ENCODE measurements around the gene BCAP29. TPM values are rescaled to one million over a fixed set of nuclear protein-coding genes. Genes with fewer than 3 reads are reported as not detected.

BCAP29 gene
- total RNA-seq, 4 donors from 2014 or later = 36.9 to 107 (median 64.3) TPM

DNA sequence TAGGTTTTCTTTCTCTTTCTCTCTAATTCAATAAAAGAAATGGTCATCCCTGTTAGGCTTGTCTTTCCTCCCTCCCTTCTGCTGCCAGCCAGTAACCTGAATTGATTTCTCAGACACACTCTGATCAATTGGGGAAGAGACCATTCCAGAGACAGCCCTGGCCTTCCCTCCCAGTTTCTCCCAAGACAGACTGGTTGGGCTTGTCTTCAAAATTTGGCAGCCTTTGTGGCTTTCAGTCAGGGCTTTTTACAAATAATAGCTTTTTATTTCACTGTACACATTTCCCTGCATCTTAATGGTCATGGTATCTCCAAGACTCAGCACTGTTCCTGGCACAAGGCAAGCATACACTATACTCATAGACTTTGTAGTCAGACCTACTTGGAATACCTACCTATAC is 33.9 kb downstream of the BCAP29 start:
- H3K4me3 ChIP-seq = no peak overlapping the region
- H3K9me3 ChIP-seq = no peaks in the 10 kb centered on the region
- H3K36me3 ChIP-seq = peaks cover 30% of the 10 kb centered on the region
- TF ChIP-seq EP300 (IDR thresholded peaks at IDR 0.05) (no peak), POLR2A (IDR thresholded peaks at IDR 0.05) (no peak), POLR2AphosphoS5 (IDR thresholded peaks at IDR 0.05) (no peak)
- no peak overlapping the region for H3K27ac ChIP-seq
- no peaks in the 10 kb centered on the region for H3K27me3 ChIP-seq
- peaks cover 4% of the 10 kb centered on the region for H3K4me1 ChIP-seq
- no peak for DNase-seq (ENCODE audit: low spot score in 2 of 2)

DNA sequence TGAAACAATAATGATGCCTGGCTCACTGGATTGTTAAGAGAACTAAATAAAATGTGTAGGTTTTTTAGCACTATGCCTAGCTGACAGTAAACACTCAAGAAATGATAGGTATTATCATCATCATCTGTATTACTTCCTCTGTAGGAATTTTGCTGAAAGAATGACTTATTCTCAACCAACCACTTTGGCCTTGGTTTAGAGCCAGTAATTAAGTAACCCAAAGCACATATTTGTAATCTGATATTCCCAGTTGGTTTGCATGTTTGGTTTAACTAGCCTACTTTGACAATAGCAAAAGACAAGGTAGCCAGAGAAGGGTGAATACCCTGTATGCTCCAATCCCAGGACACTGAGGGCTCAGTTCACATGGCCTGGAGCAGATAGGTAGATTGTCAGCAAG is 34.4 kb downstream of the BCAP29 start:
- H3K4me1 ChIP-seq = peaks cover 4% of the 10 kb centered on the region
- no peak for DNase-seq (ENCODE audit: low spot score in 2 of 2)
- H3K27ac ChIP-seq = no peak overlapping the region
- H3K9me3 ChIP-seq = no peaks in the 10 kb centered on the region
- H3K4me3 ChIP-seq = no peak overlapping the region
- H3K36me3 ChIP-seq = peaks cover 30% of the 10 kb centered on the region
- TF ChIP-seq POLR2A (IDR thresholded peaks at IDR 0.05) (no peak), POLR2AphosphoS5 (IDR thresholded peaks at IDR 0.05) (no peak), EP300 (IDR thresholded peaks at IDR 0.05) (no peak)
- TF ChIP-seq, protein P1, sequence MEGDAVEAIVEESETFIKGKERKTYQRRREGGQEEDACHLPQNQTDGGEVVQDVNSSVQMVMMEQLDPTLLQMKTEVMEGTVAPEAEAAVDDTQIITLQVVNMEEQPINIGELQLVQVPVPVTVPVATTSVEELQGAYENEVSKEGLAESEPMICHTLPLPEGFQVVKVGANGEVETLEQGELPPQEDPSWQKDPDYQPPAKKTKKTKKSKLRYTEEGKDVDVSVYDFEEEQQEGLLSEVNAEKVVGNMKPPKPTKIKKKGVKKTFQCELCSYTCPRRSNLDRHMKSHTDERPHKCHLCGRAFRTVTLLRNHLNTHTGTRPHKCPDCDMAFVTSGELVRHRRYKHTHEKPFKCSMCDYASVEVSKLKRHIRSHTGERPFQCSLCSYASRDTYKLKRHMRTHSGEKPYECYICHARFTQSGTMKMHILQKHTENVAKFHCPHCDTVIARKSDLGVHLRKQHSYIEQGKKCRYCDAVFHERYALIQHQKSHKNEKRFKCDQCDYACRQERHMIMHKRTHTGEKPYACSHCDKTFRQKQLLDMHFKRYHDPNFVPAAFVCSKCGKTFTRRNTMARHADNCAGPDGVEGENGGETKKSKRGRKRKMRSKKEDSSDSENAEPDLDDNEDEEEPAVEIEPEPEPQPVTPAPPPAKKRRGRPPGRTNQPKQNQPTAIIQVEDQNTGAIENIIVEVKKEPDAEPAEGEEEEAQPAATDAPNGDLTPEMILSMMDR (IDR thresholded peaks at IDR 0.05) = no peak
- H3K27me3 ChIP-seq = no peaks in the 10 kb centered on the region

- Histone ChIP-seq H3K4me1 (no peaks in the 10 kb centered on the region), H3K36me3 (peaks cover 43% of the 10 kb centered on the region), H3K9me3 (no peaks in the 10 kb centered on the region), H3K4me3 (no peak overlapping the region), H3K27me3 (no peaks in the 10 kb centered on the region), H3K27ac (no peak overlapping the region)
- WGBS = 99% methylated on average over 4 of the region's 4 CpGs
- DNase-seq (ENCODE audit: low spot score in 2 of 2) = no peak
- TF ChIP-seq EP300 (IDR thresholded peaks at IDR 0.05) (no peak), POLR2A (IDR thresholded peaks at IDR 0.05) (no peak), POLR2AphosphoS5 (IDR thresholded peaks at IDR 0.05) (no peak)
- TF ChIP-seq, protein P1 (IDR thresholded peaks at IDR 0.05) = no peak
These were observed 36.0 kb downstream of the BCAP29 start for GRCh38 chr7:107615910-107616680.

GRCh38 chr7:107622429-107622828 is 42.4 kb downstream of the BCAP29 start:
- Histone ChIP-seq H3K9me3 (no peaks in the 10 kb centered on the region), H3K4me3 (no peak overlapping the region), H3K4me1 (no peaks in the 10 kb centered on the region), H3K27ac (no peak overlapping the region), H3K27me3 (no peaks in the 10 kb centered on the region), H3K36me3 (peaks cover 21% of the 10 kb centered on the region)
- DNase-seq (ENCODE audit: low spot score in 2 of 2) = no peak
- 68% methylated on average over 1 of the region's 1 CpG for WGBS
- no peak for TF ChIP-seq EP300 (IDR thresholded peaks at IDR 0.05)
- no peak for TF ChIP-seq POLR2AphosphoS5 (IDR thresholded peaks at IDR 0.05)
- TF ChIP-seq POLR2A (IDR thresholded peaks at IDR 0.05) = no peak
- TF ChIP-seq, protein P1 (IDR thresholded peaks at IDR 0.05) = no peak

- no peak for TF ChIP-seq POLR2AphosphoS5 (IDR thresholded peaks at IDR 0.05)
- TF ChIP-seq EP300 (IDR thresholded peaks at IDR 0.05) = no peak
- no peak for TF ChIP-seq POLR2A (IDR thresholded peaks at IDR 0.05)
- TF ChIP-seq, protein P1 (IDR thresholded peaks at IDR 0.05) = no peak
- DNase-seq (ENCODE audit: low spot score in 2 of 2) = no peak
These were observed 42.8 kb downstream of the BCAP29 start for GRCh38 chr7:107622894-107623293.

More at GRCh38 chr7:107622894-107623293, 42.8 kb downstream of the BCAP29 start:
- Histone ChIP-seq H3K27ac (no peak overlapping the region), H3K27me3 (no peaks in the 10 kb centered on the region), H3K4me1 (no peaks in the 10 kb centered on the region), H3K9me3 (no peaks in the 10 kb centered on the region), H3K36me3 (peaks cover 21% of the 10 kb centered on the region), H3K4me3 (no peak overlapping the region)
- WGBS = 69% methylated on average over 2 of the region's 2 CpGs

Measured in suprapubic skin (tissue), 4 donors.